ENCODE results near the gene KMT5B. TPM values are rescaled to one million over a fixed set of nuclear protein-coding genes. Genes with fewer than 3 reads are reported as not detected.

Gene KMT5B
- total and polyA plus RNA-seq, 10 donors = 12.3 to 52.8 (median 40.6) TPM

GRCh38 chr11:68121067-68121899 is 91.8 kb downstream of the KMT5B start, which contains the start of gene CHKA:
CHKA (minus strand) TSS chr11:68121388; CDS start chr11:68121177, 211 bp downstream.
- 0 to 1% (median 1%) methylated on average over 30 to 107 of the region's 107 CpGs for WGBS, 5 donors
- DNase-seq = peak; percentile 96
- intact Hi-C loops (cut with DNase I; ENCODE audit: low total_unique reads) = no loop called here
- Histone ChIP-seq H3K27me3 (replicated peaks in 1 of 7) (no peaks in the 10 kb centered on the region), H3K27ac (peak within 1 kb of the TSS; percentile 94 to 98 (median 96)), H3K9me3 (no peaks in the 10 kb centered on the region), H3K4me1 (peaks cover 20 to 57% (median 40%) of the 10 kb centered on the region in 6 donors), H3K4me3 (peak within 1 kb of the TSS; percentile 52 to 89 (median 62)), H3K36me3 (no peaks in the 10 kb centered on the region)
- peak in 1 of 11 experiments; percentile 22 for TF ChIP-seq CTCF (IDR thresholded peaks at IDR 0.05 in 8 of 11, conservative IDR thresholded peaks at IDR 0.05 in 3 of 11)
- TF ChIP-seq POLR2AphosphoS5 (IDR thresholded peaks at IDR 0.05) = peak; percentile 81 to 87 (median 86)
- TF ChIP-seq POLR2A (IDR thresholded peaks at IDR 0.05) = peak in 2 of 3 donors; percentile 44 to 72

GRCh38 chr11:68120273-68121066 is 92.6 kb downstream of the KMT5B start:
- Histone ChIP-seq H3K4me3 (peak overlapping the region; percentile 37 to 89 (median 62)), H3K9me3 (no peaks in the 10 kb centered on the region), H3K27ac (peak overlapping the region; percentile 77 to 98 (median 96)), H3K27me3 (replicated peaks in 1 of 7) (no peaks in the 10 kb centered on the region), H3K4me1 (peaks cover 20 to 66% (median 45%) of the 10 kb centered on the region in 6 donors), H3K36me3 (no peaks in the 10 kb centered on the region)
- TF ChIP-seq POLR2AphosphoS5 (IDR thresholded peaks at IDR 0.05) (no peak), POLR2A (IDR thresholded peaks at IDR 0.05) (no peak), CTCF (IDR thresholded peaks at IDR 0.05 in 8 of 11, conservative IDR thresholded peaks at IDR 0.05 in 3 of 11) (no peak)
- peak; percentile 94 for DNase-seq
- 2 to 3% (median 2%) methylated on average over 24 to 73 of the region's 73 CpGs for WGBS, 5 donors
- intact Hi-C loops (cut with DNase I; ENCODE audit: low total_unique reads) = no loop called here

- Histone ChIP-seq H3K4me1 (peaks cover 20 to 81% (median 48%) of the 10 kb centered on the region in 6 donors), H3K27me3 (replicated peaks in 1 of 7) (no peaks in the 10 kb centered on the region), H3K27ac (peak overlapping the region; percentile 16 to 98 (median 77)), H3K4me3 (peak overlapping the region in 5 of 8 donors; percentile 7 to 89 (median 62)), H3K36me3 (no peaks in the 10 kb centered on the region), H3K9me3 (no peaks in the 10 kb centered on the region)
- intact Hi-C loops (cut with DNase I; ENCODE audit: low total_unique reads) = no loop called here
- peak in 1 of 3 donors; percentile 28 for TF ChIP-seq POLR2AphosphoS5 (IDR thresholded peaks at IDR 0.05)
- TF ChIP-seq CTCF (IDR thresholded peaks at IDR 0.05 in 8 of 11, conservative IDR thresholded peaks at IDR 0.05 in 3 of 11) = no peak
- TF ChIP-seq POLR2A (IDR thresholded peaks at IDR 0.05) = no peak
- WGBS, 5 donors = 29 to 44% (median 33%) methylated on average over 4 of the region's 4 CpGs
- no peak for DNase-seq
These were observed 94.2 kb downstream of the KMT5B start for GRCh38 chr11:68118706-68119448.
